SH-SY5Y (cell line): ENCODE measurements around the gene ME1.

Experiments used
- GATA2 ChIP-seq: IDR thresholded peaks from 2 replicates; pipeline ENCODE4 v1.6.1; 2011; ENCODE audit warnings: mild to moderate bottlenecking, low read depth, low read length
- GATA3 ChIP-seq: IDR thresholded peaks from 2 replicates; pipeline ENCODE4 v1.6.1; 2011; ENCODE audit warnings: low read depth, mild to moderate bottlenecking, low read length, moderate library complexity

DNA sequence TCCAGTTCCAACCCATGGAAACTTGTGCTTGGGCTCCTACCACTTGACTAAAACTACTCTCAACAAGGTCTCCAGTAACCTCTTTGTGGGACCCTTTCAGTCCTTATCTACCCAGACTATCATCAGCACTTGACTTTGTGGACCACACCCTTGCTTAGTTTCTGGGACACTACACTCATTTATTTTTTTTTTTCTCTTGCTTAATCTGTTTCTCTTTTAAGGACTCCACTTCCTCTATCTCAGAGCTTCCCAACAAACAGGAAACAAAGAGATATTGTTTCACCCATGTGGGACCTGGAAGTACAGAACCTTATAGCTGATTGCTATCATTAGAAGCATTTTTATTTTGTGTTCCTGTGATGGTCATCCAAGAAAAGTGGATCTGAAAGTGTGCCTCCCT is 28.8 kb upstream of the ME1 start:
- no peak for TF ChIP-seq GATA2
- TF ChIP-seq GATA3, result no peak
